PFSK-1 (cell line): ENCODE data around the gene HTT.

Experiments used
- FOXP2 ChIP-seq: optimal IDR thresholded peaks from 2 replicates; pipeline ENCODE3; 2011; ENCODE audit warnings: borderline replicate concordance, control low read depth, inconsistent platforms; ENCODE audit not compliant: insufficient read depth; ENCODE audit errors: extremely low read length, extremely low read depth
- POLR2AphosphoS5 ChIP-seq: IDR thresholded peaks from 2 replicates; pipeline ENCODE4 v1.6.1; 2012; ENCODE audit warnings: low read depth, mild to moderate bottlenecking, control low read depth, low read length, moderate library complexity
- SIN3A ChIP-seq: IDR thresholded peaks from 2 replicates; pipeline ENCODE4 v1.6.1; 2012; ENCODE audit warnings: mild to moderate bottlenecking, low read length, moderate library complexity, borderline replicate concordance; ENCODE audit not compliant: insufficient read depth
- TAF1 ChIP-seq: IDR thresholded peaks from 2 replicates; pipeline ENCODE4 v1.6.1; 2012; ENCODE audit warnings: low read length, control low read depth, borderline replicate concordance; ENCODE audit not compliant: insufficient read depth
- TF ChIP-seq, protein P1 (sequence below), 2 experiments: IDR thresholded peaks; 2 replicates each; pipeline versions ENCODE4 v1.6.1 to v1.8.0; 2011 to 2012; ENCODE audit warnings: low read depth in 2 of 2, low read length in 2 of 2, control low read depth in 1 of 2, inconsistent platforms in 1 of 2, mild to moderate bottlenecking in 1 of 2, moderate library complexity in 1 of 2; ENCODE audit not compliant: insufficient read depth in 1 of 2

Gene HTT

DNA sequence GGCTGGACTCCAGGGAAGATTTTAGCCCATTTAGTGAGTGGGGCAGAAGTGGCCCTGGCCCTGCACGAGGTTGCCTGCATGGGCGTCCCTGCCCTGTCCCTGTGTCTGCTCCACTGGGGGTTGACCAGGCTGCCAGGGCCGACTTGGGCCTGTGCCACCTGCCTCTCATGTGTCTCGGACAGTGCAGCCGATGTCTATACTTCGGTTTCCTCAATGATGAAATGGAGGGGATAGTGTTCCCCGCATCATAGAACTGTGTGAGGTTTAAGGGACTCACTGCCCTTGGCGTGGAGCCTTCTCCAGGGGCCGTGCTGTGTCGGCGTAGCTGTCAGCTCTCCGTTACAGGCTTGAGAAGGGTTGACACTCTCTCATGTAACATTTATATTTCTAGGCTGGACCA, 147.5 kb downstream of the HTT start:
- no peak for TF ChIP-seq FOXP2
- TF ChIP-seq, protein P1, sequence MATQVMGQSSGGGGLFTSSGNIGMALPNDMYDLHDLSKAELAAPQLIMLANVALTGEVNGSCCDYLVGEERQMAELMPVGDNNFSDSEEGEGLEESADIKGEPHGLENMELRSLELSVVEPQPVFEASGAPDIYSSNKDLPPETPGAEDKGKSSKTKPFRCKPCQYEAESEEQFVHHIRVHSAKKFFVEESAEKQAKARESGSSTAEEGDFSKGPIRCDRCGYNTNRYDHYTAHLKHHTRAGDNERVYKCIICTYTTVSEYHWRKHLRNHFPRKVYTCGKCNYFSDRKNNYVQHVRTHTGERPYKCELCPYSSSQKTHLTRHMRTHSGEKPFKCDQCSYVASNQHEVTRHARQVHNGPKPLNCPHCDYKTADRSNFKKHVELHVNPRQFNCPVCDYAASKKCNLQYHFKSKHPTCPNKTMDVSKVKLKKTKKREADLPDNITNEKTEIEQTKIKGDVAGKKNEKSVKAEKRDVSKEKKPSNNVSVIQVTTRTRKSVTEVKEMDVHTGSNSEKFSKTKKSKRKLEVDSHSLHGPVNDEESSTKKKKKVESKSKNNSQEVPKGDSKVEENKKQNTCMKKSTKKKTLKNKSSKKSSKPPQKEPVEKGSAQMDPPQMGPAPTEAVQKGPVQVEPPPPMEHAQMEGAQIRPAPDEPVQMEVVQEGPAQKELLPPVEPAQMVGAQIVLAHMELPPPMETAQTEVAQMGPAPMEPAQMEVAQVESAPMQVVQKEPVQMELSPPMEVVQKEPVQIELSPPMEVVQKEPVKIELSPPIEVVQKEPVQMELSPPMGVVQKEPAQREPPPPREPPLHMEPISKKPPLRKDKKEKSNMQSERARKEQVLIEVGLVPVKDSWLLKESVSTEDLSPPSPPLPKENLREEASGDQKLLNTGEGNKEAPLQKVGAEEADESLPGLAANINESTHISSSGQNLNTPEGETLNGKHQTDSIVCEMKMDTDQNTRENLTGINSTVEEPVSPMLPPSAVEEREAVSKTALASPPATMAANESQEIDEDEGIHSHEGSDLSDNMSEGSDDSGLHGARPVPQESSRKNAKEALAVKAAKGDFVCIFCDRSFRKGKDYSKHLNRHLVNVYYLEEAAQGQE (IDR thresholded peaks at IDR 0.05; ENCODE audit: insufficient read depth in 1 of 2, low read depth in 2 of 2, low read length in 2 of 2): no peak
- TF ChIP-seq POLR2AphosphoS5: no peak

DNA sequence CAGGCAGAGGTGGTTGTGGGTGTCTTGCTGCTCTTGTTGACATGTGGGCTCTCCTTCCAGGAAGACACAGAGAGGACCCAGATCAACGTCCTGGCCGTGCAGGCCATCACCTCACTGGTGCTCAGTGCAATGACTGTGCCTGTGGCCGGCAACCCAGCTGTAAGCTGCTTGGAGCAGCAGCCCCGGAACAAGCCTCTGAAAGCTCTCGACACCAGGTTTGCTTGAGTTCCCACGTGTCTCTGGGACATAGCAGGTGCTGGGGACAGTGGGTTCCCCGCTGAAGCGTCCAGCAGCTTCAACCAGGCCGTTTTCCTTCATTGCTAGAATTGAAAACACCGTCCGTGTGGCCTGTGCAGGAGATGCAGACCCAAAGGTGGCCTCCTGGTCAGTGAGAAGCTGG, 148.9 kb downstream of the HTT start:
- TF ChIP-seq FOXP2 (no peak), TAF1 (no peak), POLR2AphosphoS5 (no peak), SIN3A (no peak)
- TF ChIP-seq, protein P1 (IDR thresholded peaks at IDR 0.05; ENCODE audit: insufficient read depth in 1 of 2, low read depth in 2 of 2, low read length in 2 of 2): no peak

DNA sequence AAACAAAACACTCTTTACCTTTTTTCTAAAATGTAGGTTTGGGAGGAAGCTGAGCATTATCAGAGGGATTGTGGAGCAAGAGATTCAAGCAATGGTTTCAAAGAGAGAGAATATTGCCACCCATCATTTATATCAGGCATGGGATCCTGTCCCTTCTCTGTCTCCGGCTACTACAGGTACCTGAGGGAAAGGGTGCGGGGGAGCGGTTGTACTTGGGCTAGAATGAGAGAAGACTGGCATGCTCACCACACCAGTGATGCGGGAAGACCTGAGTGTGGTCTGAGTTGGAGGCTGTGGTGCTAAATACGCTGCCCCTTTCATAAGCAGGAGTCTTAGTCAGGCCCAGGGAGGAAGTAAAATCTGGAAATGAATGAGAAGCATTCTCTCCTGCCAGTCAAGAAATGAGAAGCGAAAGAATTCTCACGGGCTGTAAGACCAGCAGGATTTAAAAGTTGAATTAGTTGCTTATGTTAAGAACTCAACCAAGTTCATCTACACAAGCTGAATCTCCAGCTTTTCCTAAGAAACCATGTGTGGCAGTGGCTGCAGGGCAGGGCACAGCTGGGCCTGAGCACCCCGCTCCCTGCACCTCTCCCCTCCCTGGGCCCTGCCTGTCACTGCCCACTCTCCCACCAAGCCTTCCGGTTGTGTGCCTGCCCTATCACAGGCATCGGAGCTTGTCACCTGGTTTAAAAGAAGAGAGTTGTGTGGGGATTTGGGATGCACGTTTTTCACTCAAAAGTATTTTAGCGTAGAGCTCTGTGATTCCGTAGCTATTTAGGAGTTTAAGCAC, 149.7 kb downstream of the HTT start:
- TF ChIP-seq, protein P1 (IDR thresholded peaks at IDR 0.05; ENCODE audit: insufficient read depth in 1 of 2, low read depth in 2 of 2, low read length in 2 of 2): no peak
- no peak for TF ChIP-seq TAF1
- no peak for TF ChIP-seq SIN3A
- TF ChIP-seq FOXP2: no peak
- TF ChIP-seq POLR2AphosphoS5: no peak

DNA sequence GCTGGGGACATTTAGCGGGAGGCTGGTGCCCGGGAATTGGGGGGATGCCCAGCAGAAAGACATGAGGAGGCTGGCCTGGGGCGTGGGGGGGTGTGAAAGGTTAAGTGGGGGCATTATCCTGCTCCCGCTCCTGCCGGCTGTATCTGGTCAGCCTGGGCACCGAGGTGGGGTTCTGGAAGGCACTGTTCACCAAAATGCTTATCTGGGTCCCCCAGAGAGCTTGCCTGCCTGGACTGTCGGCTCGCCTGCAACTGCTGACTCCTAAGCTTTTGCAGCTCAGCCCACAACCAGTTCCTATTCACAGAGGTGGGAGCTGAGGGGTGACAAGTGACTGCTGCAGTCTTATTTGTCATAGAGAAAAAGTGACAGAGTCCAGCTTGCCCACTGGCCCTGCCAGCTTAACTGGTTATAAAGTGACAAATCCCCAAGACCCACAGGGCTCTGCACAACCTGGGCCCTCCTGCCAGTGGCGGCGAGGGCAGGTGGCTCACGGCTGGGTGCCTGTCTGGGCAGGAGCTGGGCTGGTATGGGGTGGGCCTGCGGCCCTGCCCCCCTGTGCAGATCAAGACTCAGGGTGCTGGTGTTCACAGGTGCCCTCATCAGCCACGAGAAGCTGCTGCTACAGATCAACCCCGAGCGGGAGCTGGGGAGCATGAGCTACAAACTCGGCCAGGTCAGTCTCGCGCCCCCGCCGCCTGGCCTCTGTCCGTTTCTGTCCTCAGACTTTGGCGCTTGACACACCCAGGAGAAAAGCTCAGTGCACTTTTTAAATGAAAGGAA, 150.8 kb downstream of the HTT start:
- TF ChIP-seq TAF1: no peak
- no peak for TF ChIP-seq POLR2AphosphoS5
- TF ChIP-seq SIN3A: no peak
- TF ChIP-seq, protein P1 (IDR thresholded peaks at IDR 0.05; ENCODE audit: insufficient read depth in 1 of 2, low read depth in 2 of 2, low read length in 2 of 2): no peak
- no peak for TF ChIP-seq FOXP2
